K562 (cell line): ENCODE data around the gene FUNDC2. TPM values are rescaled to one million over a fixed set of nuclear protein-coding genes. Genes with fewer than 3 reads are reported as not detected.

Experiments
- ARID3A ChIP-seq: IDR thresholded peaks from 2 replicates; pipeline ENCODE4 v1.6.1; 2012; ENCODE audit warnings: low read depth, low read length, improper control_type of control experiment, borderline replicate concordance
- CHD2 ChIP-seq: IDR thresholded peaks from 2 replicates; pipeline ENCODE4 v1.6.1; 2011; ENCODE audit warnings: low read depth, low read length
- CUX1 ChIP-seq: fragments of 200-800 bp; sonication (Bioruptor generic); IDR thresholded peaks from 2 replicates; pipeline ENCODE4 v1.6.1; 2016; ENCODE audit warnings: missing genetic modification characterization, missing compliant biosample characterization
- GTF2B ChIP-seq: IDR thresholded peaks from 2 replicates; pipeline ENCODE4 v1.6.1; 2011; ENCODE audit not compliant: insufficient read length; ENCODE audit errors: extremely low read depth
- HDAC2 ChIP-seq: fragments of 450-650 bp; IDR thresholded peaks from 2 replicates; pipeline ENCODE4 v1.6.1; 2016; ENCODE audit warnings: mild to moderate bottlenecking
- KDM5B ChIP-seq: fragments of 200-600 bp; sonication (generic); IDR thresholded peaks from 2 replicates; pipeline ENCODE4 v1.6.1; 2012; ENCODE audit warnings: low read depth, mild to moderate bottlenecking, moderate library complexity, low read length, control low read depth, inconsistent platforms; ENCODE audit not compliant: insufficient replicate concordance
- RAD21 ChIP-seq, 2 experiments: fragments of 250-450 bp in 1 of 2; fragments of 450-650 bp in 1 of 2; sonication (Bioruptor Pico) in 1 of 2; formaldehyde crosslinking in 1 of 2; IDR thresholded peaks in 1 of 2; conservative IDR thresholded peaks in 1 of 2; 2 replicates each; pipeline versions ENCODE4 v1.4.0 to v1.8.0; 2020 to 2022; ENCODE audit warnings: mild to moderate bottlenecking in 2 of 2, moderate library complexity in 1 of 2
- RBM22 ChIP-seq: fragments of 200-400 bp; formaldehyde crosslinking; IDR thresholded peaks from 2 replicates; pipeline ENCODE4 v1.6.1; 2018; ENCODE audit warnings: low read length, low read depth; ENCODE audit not compliant: poor library complexity, severe bottlenecking
- RFX1 ChIP-seq: fragments of 450-650 bp; IDR thresholded peaks from 2 replicates; pipeline ENCODE4 v1.6.1; 2016; ENCODE audit warnings: mild to moderate bottlenecking, moderate library complexity
- SMARCA5 ChIP-seq: fragments of 450-650 bp; IDR thresholded peaks from 2 replicates; pipeline ENCODE4 v1.6.1; 2016
- SMARCB1 ChIP-seq: IDR thresholded peaks from 2 replicates; pipeline ENCODE4 v1.6.1; 2011; ENCODE audit warnings: improper control_type of control experiment, low read depth; ENCODE audit not compliant: insufficient read length
- STAT5A ChIP-seq: IDR thresholded peaks from 2 replicates; pipeline ENCODE4 v1.6.1; 2012; ENCODE audit warnings: low read length, inconsistent platforms, borderline replicate concordance
- THAP12 ChIP-seq: fragments of 250-450 bp; sonication (Bioruptor Pico); IDR thresholded peaks from 2 replicates; pipeline ENCODE4 v1.9.0; 2021; ENCODE audit warnings: mild to moderate bottlenecking, inconsistent platforms
- ZNF12 ChIP-seq: sonication (generic); formaldehyde crosslinking; IDR thresholded peaks from 2 replicates; pipeline ENCODE4 v1.4.0; 2020; ENCODE audit warnings: mild to moderate bottlenecking, missing genetic modification reagents
- ZNF384 ChIP-seq: IDR thresholded peaks from 2 replicates; pipeline ENCODE4 v1.6.1; 2012; ENCODE audit warnings: low read depth, low read length, improper control_type of control experiment
- polyA plus RNA-seq, 8 experiments: library from polyadenylated mRNA; depleted of rRNA in 4 of 8; stranded (reverse) in 5 of 8; unstranded in 3 of 8; fragments of >200 nt; fragmentation: Nextera tagmentation in 2 of 8; fragmentation: Illumina TruSeq in 1 of 8; extraction: Ambion mirVana in 2 of 8; extraction: Trizol in 1 of 8; gene quantifications; 2 replicates each; pipeline versions ENCODE4 v1.2.1 to v1.2.3, GENCODE V29; 2011 to 2014; ENCODE audit warnings: inconsistent platforms in 1 of 8, missing spikeins in 1 of 8
- total RNA-seq, 7 experiments: library from RNA; depleted of rRNA in 6 of 7; stranded (reverse); fragments of >200 nt in 6 of 7; fragmentation: Illumina TruSeq in 2 of 7; extraction: Trizol in 2 of 7; gene quantifications; 2 replicates each; pipeline versions ENCODE4 v1.2.1 to v1.2.3, GENCODE V29; 2011 to 2021; ENCODE audit warnings: low replicate concordance in 1 of 7

The FUNDC2 gene
- total and polyA plus RNA-seq, 9 of the 15 experiments (the other 6 are each of a cell fraction or from before 2014, with no cell fraction given), result 50.6 to 235 (median 123) TPM

- TF ChIP-seq CUX1 (CRISPR knock-in tag), result no peak
- TF ChIP-seq RBM22, result no peak
- TF ChIP-seq CHD2, result peak; percentile 91
- TF ChIP-seq THAP12 (CRISPR knock-in tag), result peak; percentile 65
- TF ChIP-seq ARID3A, result no peak
- TF ChIP-seq KDM5B, result peak; percentile 71
- no peak for TF ChIP-seq STAT5A
- TF ChIP-seq SMARCB1, result no peak
- no peak for TF ChIP-seq HDAC2
- TF ChIP-seq ZNF12 (CRISPR knock-in tag), result no peak
- no peak for TF ChIP-seq ZNF384
- no peak for TF ChIP-seq RAD21 (CRISPR knock-in tag; conservative IDR thresholded peaks at IDR 0.05 in 1 of 2, IDR thresholded peaks at IDR 0.05 in 1 of 2)
- no peak for TF ChIP-seq RFX1
- TF ChIP-seq GTF2B, result no peak
- no peak for TF ChIP-seq SMARCA5
These were observed at the start of gene FUNDC2 (continued) for GRCh38 chrX:155026727-155027508.
